Trophoblast cell (in vitro differentiated cells and primary cell): ENCODE measurements around the gene CDKAL1. TPM values are rescaled to one million over a fixed set of nuclear protein-coding genes. Genes with fewer than 3 reads are reported as not detected.
A peak's percentile ranks its signal among the peaks of the same experiment; 100 is the strongest.

Source experiments
- DNase-seq, 2 donors: peaks; one replicate each; pipeline ENCODE4 v3.0.0-alpha.2; 2016
- H2AFZ ChIP-seq: 2 replicates; pipeline ENCODE4 v1.6.1; 2013; ENCODE audit warnings: low read length, moderate library complexity, mild to moderate bottlenecking; ENCODE audit not compliant: insufficient read depth, poor library complexity
- H2AK5ac ChIP-seq: 2 replicates; pipeline ENCODE4 v1.6.1; 2013; ENCODE audit warnings: mild to moderate bottlenecking, low read length
- H2BK120ac ChIP-seq: 2 replicates; pipeline ENCODE4 v1.6.1; 2013; ENCODE audit warnings: low read length, mild to moderate bottlenecking, moderate library complexity; ENCODE audit not compliant: insufficient read depth, poor library complexity
- H2BK12ac ChIP-seq: 2 replicates; pipeline ENCODE4 v1.6.1; 2013; ENCODE audit warnings: mild to moderate bottlenecking, low read length, moderate library complexity
- H2BK5ac ChIP-seq: 2 replicates; pipeline ENCODE4 v1.6.1; 2013; ENCODE audit warnings: low read length, low read depth, moderate library complexity, mild to moderate bottlenecking; ENCODE audit not compliant: poor library complexity
- H3K14ac ChIP-seq: 2 replicates; pipeline ENCODE4 v1.6.1; 2013; ENCODE audit warnings: mild to moderate bottlenecking, low read length
- H3K18ac ChIP-seq: 2 replicates; pipeline ENCODE4 v1.6.1; 2013; ENCODE audit warnings: mild to moderate bottlenecking, low read length
- H3K23ac ChIP-seq: 2 replicates; pipeline ENCODE4 v1.6.1; 2013; ENCODE audit warnings: low read length
- H3K27ac ChIP-seq: 2 replicates; pipeline ENCODE4 v1.5.1; 2013; ENCODE audit warnings: low read depth, mild to moderate bottlenecking, inconsistent platforms, low read length, moderate library complexity
- H3K27me3 ChIP-seq: 2 replicates; pipeline ENCODE4 v1.6.1; 2013; ENCODE audit warnings: inconsistent platforms, mild to moderate bottlenecking, low read length, moderate library complexity; ENCODE audit not compliant: insufficient read depth
- H3K36me3 ChIP-seq, 2 experiments: 1 replicate in 1 of 2; 2 replicates in 1 of 2; pipeline ENCODE4 v1.6.1; 2013; ENCODE audit warnings: low read length in 2 of 2, mild to moderate bottlenecking in 2 of 2, moderate library complexity in 1 of 2; ENCODE audit not compliant: insufficient read depth in 2 of 2, control insufficient read depth in 1 of 2
- H3K4ac ChIP-seq: 2 replicates; pipeline ENCODE4 v1.6.1; 2013; ENCODE audit warnings: low read depth, mild to moderate bottlenecking, low read length, moderate library complexity
- H3K4me1 ChIP-seq, 2 experiments: 1 replicate in 1 of 2; 2 replicates in 1 of 2; pipeline ENCODE4 v1.6.1; 2013; ENCODE audit warnings: low read length in 2 of 2, mild to moderate bottlenecking in 2 of 2, moderate library complexity in 1 of 2; ENCODE audit not compliant: insufficient read depth in 2 of 2, control insufficient read depth in 1 of 2
- H3K4me2 ChIP-seq: 2 replicates; pipeline ENCODE4 v1.6.1; 2013; ENCODE audit warnings: inconsistent platforms, mild to moderate bottlenecking, low read length, moderate library complexity
- H3K4me3 ChIP-seq: 2 replicates; pipeline ENCODE4 v1.5.1; 2013; ENCODE audit warnings: mild to moderate bottlenecking, low read depth, low read length, inconsistent platforms
- H3K79me1 ChIP-seq: one replicate; pipeline ENCODE4 v1.6.1; 2013; ENCODE audit warnings: low read length
- H3K79me2 ChIP-seq: 2 replicates; pipeline ENCODE4 v1.6.1; 2013; ENCODE audit warnings: low read length, mild to moderate bottlenecking; ENCODE audit not compliant: control insufficient read depth, insufficient read depth, poor library complexity
- H3K9ac ChIP-seq: 2 replicates; pipeline ENCODE4 v1.6.1; 2013; ENCODE audit warnings: mild to moderate bottlenecking, low read length
- H3K9me3 ChIP-seq: 2 replicates; pipeline ENCODE4 v1.6.1; 2013; ENCODE audit warnings: low read depth, mild to moderate bottlenecking, control low read depth, inconsistent platforms, low read length; ENCODE audit not compliant: insufficient read depth
- H4K12ac ChIP-seq: 2 replicates; pipeline ENCODE4 v1.6.1; 2013; ENCODE audit warnings: low read depth, mild to moderate bottlenecking, low read length, moderate library complexity
- H4K8ac ChIP-seq: 2 replicates; pipeline ENCODE4 v1.6.1; 2013; ENCODE audit warnings: low read depth, mild to moderate bottlenecking, low read length, moderate library complexity
- H4K91ac ChIP-seq: one replicate; pipeline ENCODE4 v1.6.1; 2013; ENCODE audit warnings: low read depth, mild to moderate bottlenecking, low read length, moderate library complexity
- WGBS: extraction: QIAGEN DNeasy Blood & Tissue Kit; methylation state at CpG from one replicate; pipeline ENCODE4 v1.1.7; 2013; ENCODE audit warnings: missing lambda C conversion rate; ENCODE audit not compliant: insufficient read length, insufficient coverage; ENCODE audit errors: extremely low coverage; 5-methylcytosine and 5-hydroxymethylcytosine counted together
- polyA plus RNA-seq: library from polyadenylated mRNA; stranded (reverse); fragments of 200-250 nt; gene quantifications from 2 replicates; pipeline ENCODE4 v1.2.3, GENCODE V29; 2013

CDKAL1 gene
- polyA plus RNA-seq = 8.1 and 8.2 TPM in 2 replicates

GRCh38 chr6:20534295-20535262 is at the start of gene CDKAL1:
TSS of gene CDKAL1 (plus strand) at chr6:20534457. CDS start at chr6:20546351, 11,894 bp downstream.
- H3K27me3 ChIP-seq = no peaks in the 10 kb centered on the region
- H2BK120ac ChIP-seq = no peak within 1 kb of the TSS
- H3K14ac ChIP-seq = peak within 1 kb of the TSS; percentile 91
- H3K79me2 ChIP-seq = no peaks in the 10 kb centered on the region
- H2AFZ ChIP-seq = peak within 1 kb of the TSS; percentile 88
- peak within 1 kb of the TSS; percentile 99 for H4K8ac ChIP-seq
- peak within 1 kb of the TSS; percentile 89 for H4K91ac ChIP-seq
- WGBS = no CpG with 5 or more reads among the region's 31 CpGs
- H3K36me3 ChIP-seq = no peaks in the 10 kb centered on the region
- DNase-seq = peak; percentile 94 to 96
- peak within 1 kb of the TSS; percentile 93 for H3K9ac ChIP-seq
- peak within 1 kb of the TSS; percentile 94 for H3K4me3 ChIP-seq
- H3K9me3 ChIP-seq = no peaks in the 10 kb centered on the region
- peaks cover 3% of the 10 kb centered on the region for H3K79me1 ChIP-seq
- H4K12ac ChIP-seq = peak within 1 kb of the TSS; percentile 96
- H2BK5ac ChIP-seq = peak within 1 kb of the TSS; percentile 4
- H2BK12ac ChIP-seq = no peak within 1 kb of the TSS
- H3K27ac ChIP-seq = peak within 1 kb of the TSS; percentile 90
- H3K4me2 ChIP-seq = peak within 1 kb of the TSS; percentile 74
- peak within 1 kb of the TSS; percentile 86 for H3K4ac ChIP-seq
- H2AK5ac ChIP-seq = no peak within 1 kb of the TSS
- no peak within 1 kb of the TSS for H3K23ac ChIP-seq
- peaks cover 2 to 3% of the 10 kb centered on the region in 2 experiments for H3K4me1 ChIP-seq
- peak within 1 kb of the TSS; percentile 32 for H3K18ac ChIP-seq

- H3K79me2 ChIP-seq = no peaks in the 10 kb centered on the region
- H3K4ac ChIP-seq = no peak overlapping the region
- H3K23ac ChIP-seq = no peak overlapping the region
- H4K91ac ChIP-seq = no peak overlapping the region
- no peaks in the 10 kb centered on the region for H3K27me3 ChIP-seq
- peaks cover 22 to 27% of the 10 kb centered on the region in 2 experiments for H3K36me3 ChIP-seq
- no peak overlapping the region for H3K27ac ChIP-seq
- H3K18ac ChIP-seq = no peak overlapping the region
- H2AK5ac ChIP-seq = no peak overlapping the region
- no peak overlapping the region for H3K14ac ChIP-seq
- H3K4me2 ChIP-seq = no peak overlapping the region
- H2BK5ac ChIP-seq = no peak overlapping the region
- H4K8ac ChIP-seq = no peak overlapping the region
- no peaks in the 10 kb centered on the region for H3K79me1 ChIP-seq
- H4K12ac ChIP-seq = no peak overlapping the region
- whole genome bisulfite sequencing = no CpG with 5 or more reads among the region's 4 CpGs
- no peak overlapping the region for H3K4me3 ChIP-seq
- no peaks in the 10 kb centered on the region for H3K9me3 ChIP-seq
- no peak overlapping the region for H2BK120ac ChIP-seq
- peak; percentile 14 to 78 for DNase-seq
- H3K4me1 ChIP-seq = no peaks in the 10 kb centered on the region
- H2AFZ ChIP-seq = no peak overlapping the region
- no peak overlapping the region for H2BK12ac ChIP-seq
- H3K9ac ChIP-seq = no peak overlapping the region
Measured at GRCh38 chr6:20486641-20487040, 47.6 kb upstream of the CDKAL1 start.

DNA sequence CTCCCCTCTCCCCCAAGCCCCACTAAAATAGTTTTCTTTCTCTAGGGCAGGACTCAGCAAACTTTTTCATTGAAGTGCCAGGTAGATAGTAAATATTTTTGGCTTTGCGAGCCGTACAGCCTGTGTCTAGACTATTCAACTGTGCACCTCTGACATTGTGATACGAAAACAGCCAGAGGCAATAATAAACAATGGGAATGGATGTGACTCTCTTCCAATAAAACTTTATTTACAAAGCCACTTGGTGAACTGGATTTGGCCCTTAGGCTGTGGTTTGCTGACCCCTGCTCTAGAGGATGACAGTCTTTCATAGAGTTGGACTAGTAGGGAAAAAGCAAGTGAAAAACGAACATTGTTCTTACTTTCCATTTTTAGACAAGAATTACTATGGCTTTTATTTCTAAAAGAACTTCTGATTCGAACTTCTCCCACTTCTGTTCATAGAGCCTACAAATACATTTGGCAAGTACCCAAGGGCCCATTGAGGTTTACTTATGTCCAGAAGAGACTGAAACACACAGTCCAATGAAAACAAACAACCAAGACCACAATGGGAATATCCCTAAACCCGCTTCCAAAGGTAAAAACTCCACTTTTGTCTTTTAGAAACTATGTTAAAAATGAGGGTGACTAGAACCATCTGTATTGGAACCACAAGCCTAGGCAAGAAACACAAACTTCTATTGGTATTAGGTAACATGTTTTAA is 46.4 kb upstream of the CDKAL1 start:
- Histone ChIP-seq H2AK5ac (no peak overlapping the region), H3K4me1 (no peaks in the 10 kb centered on the region), H3K36me3 (peaks cover 22 to 28% of the 10 kb centered on the region in 2 experiments), H3K4me2 (no peak overlapping the region), H2AFZ (no peak overlapping the region), H3K14ac (no peak overlapping the region), H2BK120ac (no peak overlapping the region), H2BK12ac (no peak overlapping the region), H3K9ac (no peak overlapping the region), H4K8ac (no peak overlapping the region), H3K79me2 (no peaks in the 10 kb centered on the region), H3K79me1 (no peaks in the 10 kb centered on the region), H3K4ac (no peak overlapping the region), H3K23ac (no peak overlapping the region), H3K4me3 (no peak overlapping the region), H3K18ac (no peak overlapping the region), H4K91ac (no peak overlapping the region), H4K12ac (no peak overlapping the region), H2BK5ac (no peak overlapping the region), H3K9me3 (no peaks in the 10 kb centered on the region), H3K27me3 (no peaks in the 10 kb centered on the region), H3K27ac (no peak overlapping the region)
- DNase-seq = no peak
- WGBS = no CpG with 5 or more reads among the region's 6 CpGs

DNA sequence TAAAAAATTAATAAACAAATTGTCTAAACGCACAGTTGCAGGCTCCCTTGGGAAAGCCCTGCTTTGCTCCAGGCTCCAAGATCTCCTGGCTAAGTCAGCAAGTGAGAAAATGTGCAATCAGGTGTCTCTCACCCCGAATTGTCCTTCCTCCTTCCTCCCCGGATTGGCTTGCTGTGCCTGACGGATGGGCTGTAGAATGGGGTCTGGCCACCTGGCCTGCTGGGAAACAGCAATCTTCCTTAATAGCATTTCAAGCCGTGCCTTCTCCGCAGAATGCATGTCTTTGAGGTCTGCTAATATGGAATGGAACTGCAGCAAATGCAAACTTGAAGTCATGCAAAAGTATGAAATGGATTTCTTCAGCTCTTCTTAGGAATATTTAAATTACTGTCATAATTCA is 43.7 kb upstream of the CDKAL1 start:
- H3K79me1 ChIP-seq = no peaks in the 10 kb centered on the region
- H3K18ac ChIP-seq = no peak overlapping the region
- H3K79me2 ChIP-seq = no peaks in the 10 kb centered on the region
- no peak overlapping the region for H2BK120ac ChIP-seq
- no peak overlapping the region for H3K9ac ChIP-seq
- no peak overlapping the region for H2BK5ac ChIP-seq
- no peak overlapping the region for H3K23ac ChIP-seq
- H2BK12ac ChIP-seq = no peak overlapping the region
- H3K36me3 ChIP-seq = peaks cover 21 to 28% of the 10 kb centered on the region in 2 experiments
- no peaks in the 10 kb centered on the region for H3K4me1 ChIP-seq
- DNase-seq = no peak
- no peak overlapping the region for H4K8ac ChIP-seq
- no peak overlapping the region for H3K4ac ChIP-seq
- H3K27ac ChIP-seq = no peak overlapping the region
- no peak overlapping the region for H3K4me3 ChIP-seq
- WGBS = no CpG with 5 or more reads among the region's 6 CpGs
- no peak overlapping the region for H4K12ac ChIP-seq
- H3K4me2 ChIP-seq = no peak overlapping the region
- no peak overlapping the region for H2AFZ ChIP-seq
- no peaks in the 10 kb centered on the region for H3K9me3 ChIP-seq
- no peak overlapping the region for H2AK5ac ChIP-seq
- no peak overlapping the region for H3K14ac ChIP-seq
- H4K91ac ChIP-seq = no peak overlapping the region
- no peaks in the 10 kb centered on the region for H3K27me3 ChIP-seq
